HL-60 (cell line): ENCODE data around the gene SMIM13.

Experiments used
- DNase-seq, 2 experiments: peaks; one replicate each; pipeline ENCODE4 v3.0.0-alpha.2; 2010 to 2020; ENCODE audit warnings: low read depth in 1 of 2, low spot score in 1 of 2
- H3K27ac ChIP-seq: fragments of 250-450 bp; sonication (Bioruptor Pico); replicated peaks from 2 replicates; pipeline ENCODE4 v1.5.1; 2020; ENCODE audit warnings: mild to moderate bottlenecking, moderate library complexity
- H3K27me3 ChIP-seq: fragments of 250-450 bp; sonication (Bioruptor Pico); 2 replicates; pipeline ENCODE4 v1.5.1; 2021; ENCODE audit warnings: mild to moderate bottlenecking, moderate library complexity; ENCODE audit not compliant: insufficient read depth, poor library complexity, severe bottlenecking
- H3K4me3 ChIP-seq: replicated peaks from 2 replicates; pipeline ENCODE4 v1.5.1; 2011; ENCODE audit warnings: mild to moderate bottlenecking, control low read depth, low read length; ENCODE audit not compliant: insufficient read depth
- GABPA ChIP-seq: IDR thresholded peaks from 2 replicates; pipeline ENCODE4 v1.6.1; 2012; ENCODE audit warnings: low read depth
- POLR2AphosphoS5 ChIP-seq: IDR thresholded peaks from 2 replicates; pipeline ENCODE4 v1.6.1; 2012; ENCODE audit warnings: low read depth
- SPI1 ChIP-seq: IDR thresholded peaks from 2 replicates; pipeline ENCODE4 v1.6.1; 2012; ENCODE audit warnings: low read depth, mild to moderate bottlenecking, borderline replicate concordance
- TF ChIP-seq, protein P1 (sequence below): IDR thresholded peaks from one replicate; pipeline ENCODE4 v1.5.1; 2011; ENCODE audit warnings: low read length, control low read depth, inconsistent platforms; ENCODE audit not compliant: insufficient read depth
- TF ChIP-seq, protein P2 (sequence below): IDR thresholded peaks from 2 replicates; pipeline ENCODE4 v1.6.1; 2012; ENCODE audit warnings: low read depth; ENCODE audit not compliant: insufficient replicate concordance

Gene SMIM13

DNA sequence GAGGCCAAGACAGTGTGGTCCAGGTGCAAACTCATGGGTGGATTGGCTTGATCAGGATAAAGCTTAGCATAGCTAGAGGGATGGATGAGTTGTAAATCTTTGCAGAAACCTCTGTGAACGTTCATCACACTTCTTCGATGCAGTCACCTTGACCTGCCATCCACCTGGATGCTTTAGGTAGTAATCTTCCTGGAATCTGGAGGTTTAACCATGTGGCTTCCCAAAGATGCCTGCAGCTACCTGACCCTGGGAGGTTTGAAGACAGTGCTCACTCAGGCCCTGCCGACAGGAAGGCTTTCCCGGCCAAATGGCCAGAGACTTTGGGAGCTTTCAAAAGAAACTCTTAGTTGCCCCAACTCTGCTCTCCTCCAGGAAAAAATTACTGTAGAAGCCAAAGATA, 73.3 kb downstream of the SMIM13 start:
- Histone ChIP-seq H3K27ac (no peak overlapping the region), H3K4me3 (no peak overlapping the region), H3K27me3 (no peaks in the 10 kb centered on the region)
- DNase-seq = no peak
- TF ChIP-seq SPI1 (no peak), GABPA (no peak), POLR2AphosphoS5 (no peak)
- TF ChIP-seq, protein P1, sequence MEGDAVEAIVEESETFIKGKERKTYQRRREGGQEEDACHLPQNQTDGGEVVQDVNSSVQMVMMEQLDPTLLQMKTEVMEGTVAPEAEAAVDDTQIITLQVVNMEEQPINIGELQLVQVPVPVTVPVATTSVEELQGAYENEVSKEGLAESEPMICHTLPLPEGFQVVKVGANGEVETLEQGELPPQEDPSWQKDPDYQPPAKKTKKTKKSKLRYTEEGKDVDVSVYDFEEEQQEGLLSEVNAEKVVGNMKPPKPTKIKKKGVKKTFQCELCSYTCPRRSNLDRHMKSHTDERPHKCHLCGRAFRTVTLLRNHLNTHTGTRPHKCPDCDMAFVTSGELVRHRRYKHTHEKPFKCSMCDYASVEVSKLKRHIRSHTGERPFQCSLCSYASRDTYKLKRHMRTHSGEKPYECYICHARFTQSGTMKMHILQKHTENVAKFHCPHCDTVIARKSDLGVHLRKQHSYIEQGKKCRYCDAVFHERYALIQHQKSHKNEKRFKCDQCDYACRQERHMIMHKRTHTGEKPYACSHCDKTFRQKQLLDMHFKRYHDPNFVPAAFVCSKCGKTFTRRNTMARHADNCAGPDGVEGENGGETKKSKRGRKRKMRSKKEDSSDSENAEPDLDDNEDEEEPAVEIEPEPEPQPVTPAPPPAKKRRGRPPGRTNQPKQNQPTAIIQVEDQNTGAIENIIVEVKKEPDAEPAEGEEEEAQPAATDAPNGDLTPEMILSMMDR = no peak
- TF ChIP-seq, protein P2, sequence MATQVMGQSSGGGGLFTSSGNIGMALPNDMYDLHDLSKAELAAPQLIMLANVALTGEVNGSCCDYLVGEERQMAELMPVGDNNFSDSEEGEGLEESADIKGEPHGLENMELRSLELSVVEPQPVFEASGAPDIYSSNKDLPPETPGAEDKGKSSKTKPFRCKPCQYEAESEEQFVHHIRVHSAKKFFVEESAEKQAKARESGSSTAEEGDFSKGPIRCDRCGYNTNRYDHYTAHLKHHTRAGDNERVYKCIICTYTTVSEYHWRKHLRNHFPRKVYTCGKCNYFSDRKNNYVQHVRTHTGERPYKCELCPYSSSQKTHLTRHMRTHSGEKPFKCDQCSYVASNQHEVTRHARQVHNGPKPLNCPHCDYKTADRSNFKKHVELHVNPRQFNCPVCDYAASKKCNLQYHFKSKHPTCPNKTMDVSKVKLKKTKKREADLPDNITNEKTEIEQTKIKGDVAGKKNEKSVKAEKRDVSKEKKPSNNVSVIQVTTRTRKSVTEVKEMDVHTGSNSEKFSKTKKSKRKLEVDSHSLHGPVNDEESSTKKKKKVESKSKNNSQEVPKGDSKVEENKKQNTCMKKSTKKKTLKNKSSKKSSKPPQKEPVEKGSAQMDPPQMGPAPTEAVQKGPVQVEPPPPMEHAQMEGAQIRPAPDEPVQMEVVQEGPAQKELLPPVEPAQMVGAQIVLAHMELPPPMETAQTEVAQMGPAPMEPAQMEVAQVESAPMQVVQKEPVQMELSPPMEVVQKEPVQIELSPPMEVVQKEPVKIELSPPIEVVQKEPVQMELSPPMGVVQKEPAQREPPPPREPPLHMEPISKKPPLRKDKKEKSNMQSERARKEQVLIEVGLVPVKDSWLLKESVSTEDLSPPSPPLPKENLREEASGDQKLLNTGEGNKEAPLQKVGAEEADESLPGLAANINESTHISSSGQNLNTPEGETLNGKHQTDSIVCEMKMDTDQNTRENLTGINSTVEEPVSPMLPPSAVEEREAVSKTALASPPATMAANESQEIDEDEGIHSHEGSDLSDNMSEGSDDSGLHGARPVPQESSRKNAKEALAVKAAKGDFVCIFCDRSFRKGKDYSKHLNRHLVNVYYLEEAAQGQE = no peak

DNA sequence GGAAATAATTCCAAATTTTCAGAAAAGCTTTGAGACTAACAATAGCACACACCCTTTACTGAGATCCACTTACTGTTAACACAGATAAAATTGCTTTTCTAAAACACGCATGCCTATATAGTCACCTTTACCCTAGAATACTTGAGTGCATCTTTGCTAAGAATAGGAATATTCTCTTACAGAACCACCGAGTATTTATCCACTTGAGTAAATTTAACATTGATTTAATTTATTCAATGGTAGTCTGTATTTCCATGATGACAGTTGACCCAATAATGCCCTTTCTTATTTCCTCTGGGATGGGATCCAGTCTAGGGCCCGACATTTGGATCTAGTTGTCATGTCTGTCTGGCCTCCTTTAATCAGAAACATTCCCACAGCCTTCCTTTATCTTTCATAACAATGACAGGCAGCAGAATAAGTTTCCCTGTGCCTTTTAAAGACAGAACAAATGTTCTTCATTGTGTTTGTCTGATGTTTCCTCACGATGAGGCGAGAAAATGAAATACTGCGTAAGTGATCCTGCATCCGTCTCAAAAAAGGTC, 74.5 kb downstream of the SMIM13 start:
- TF ChIP-seq, protein P1 = no peak
- TF ChIP-seq SPI1 = no peak
- H3K4me3 ChIP-seq = no peak overlapping the region
- no peak for DNase-seq
- H3K27me3 ChIP-seq = no peaks in the 10 kb centered on the region
- no peak overlapping the region for H3K27ac ChIP-seq

DNA sequence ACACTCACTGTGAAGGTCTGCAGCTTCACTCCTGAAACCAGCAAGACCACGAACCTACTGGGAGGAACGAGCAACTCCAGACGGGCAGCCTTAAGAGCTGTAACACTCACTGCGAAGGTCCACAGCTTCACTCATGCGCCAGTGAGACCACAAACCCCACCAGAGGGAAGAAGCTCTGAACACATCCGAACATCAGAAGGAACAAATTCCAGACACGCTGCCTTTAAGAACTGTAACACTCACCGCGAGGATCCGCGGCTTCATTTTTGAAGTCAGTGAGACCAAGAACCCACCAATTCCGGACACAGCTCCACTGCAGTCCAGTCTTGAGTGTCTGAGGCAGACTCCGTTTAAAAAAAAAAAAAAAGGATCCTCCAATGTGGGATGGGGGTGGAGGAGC, 78.3 kb downstream of the SMIM13 start:
- DNase-seq = no peak
- Histone ChIP-seq H3K27ac (no peak overlapping the region), H3K4me3 (no peak overlapping the region), H3K27me3 (no peaks in the 10 kb centered on the region)
- TF ChIP-seq SPI1 = no peak
- TF ChIP-seq GABPA = no peak
- TF ChIP-seq POLR2AphosphoS5 = no peak
- TF ChIP-seq, protein P2 = no peak
- TF ChIP-seq, protein P1 = no peak

DNA sequence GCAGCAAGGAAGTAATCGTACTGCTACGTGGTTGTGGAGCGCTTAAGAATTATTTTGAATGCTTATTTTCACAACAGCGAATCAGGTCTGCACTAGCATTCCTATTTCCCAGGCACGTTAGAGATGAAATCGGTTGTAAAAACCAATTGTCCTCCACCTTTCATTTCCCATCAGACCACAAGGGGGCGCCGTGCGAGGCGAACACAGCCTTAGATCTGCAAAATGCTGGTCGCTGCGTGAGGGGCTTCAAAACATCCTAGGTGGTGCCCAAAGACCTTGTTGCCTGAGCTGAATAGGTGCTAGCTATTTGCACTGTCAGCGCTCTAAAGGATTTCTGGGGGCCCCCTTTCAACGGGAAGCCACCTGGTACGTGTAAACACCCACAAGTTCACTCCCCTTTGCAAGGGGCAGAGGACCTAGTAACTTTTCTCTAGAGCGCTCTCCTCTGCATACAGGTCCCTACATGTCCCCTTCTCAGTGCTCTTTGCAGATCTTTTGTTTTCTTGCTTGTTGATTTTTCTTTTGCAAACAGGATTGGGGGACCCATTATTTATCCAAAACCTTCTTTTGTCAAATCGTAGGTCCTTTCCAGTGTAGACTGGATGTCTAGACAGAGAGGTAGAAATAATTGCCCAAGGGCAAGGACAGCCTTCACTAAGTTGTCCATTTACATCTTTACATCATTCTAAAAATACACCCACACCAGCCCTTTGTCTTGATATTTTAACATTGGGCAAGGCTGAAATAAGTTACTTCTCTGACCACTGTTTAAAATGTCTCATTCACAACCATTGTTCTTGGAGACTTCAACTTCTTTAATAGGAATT, 79.1 kb downstream of the SMIM13 start:
- Histone ChIP-seq H3K4me3 (no peak overlapping the region), H3K27me3 (no peaks in the 10 kb centered on the region), H3K27ac (no peak overlapping the region)
- TF ChIP-seq GABPA = no peak
- TF ChIP-seq SPI1 = no peak
- TF ChIP-seq, protein P2 = no peak
- no peak for TF ChIP-seq POLR2AphosphoS5
- TF ChIP-seq, protein P1 = peak; percentile 65
- DNase-seq = peak; percentile 13 to 43
